MM.1S (cell line): ENCODE results near the gene ZNF57.
"Not testable (repeated sequence)": the region's sequence is repeated elsewhere in the genome, so short reads cannot be mapped to it uniquely, and the experiment has no call there.

ENCODE experiments used
- DNase-seq: peaks from one replicate; pipeline ENCODE4 v3.0.0-alpha.2; 2015
- H2AFZ ChIP-seq: fragments of 300-600 bp; sonication (generic); 2 replicates; pipeline ENCODE4 v1.6.0; 2016; ENCODE audit warnings: antibody characterized with exemption, low read length
- H3F3A ChIP-seq: fragments of 300-600 bp; sonication (generic); 2 replicates; pipeline ENCODE4 v1.6.1; 2016; ENCODE audit warnings: mild to moderate bottlenecking, antibody characterized with exemption, low read length, moderate library complexity, mixed read lengths; ENCODE audit not compliant: insufficient read depth
- H3K27ac ChIP-seq: fragments of 300-600 bp; sonication (generic); 2 replicates; pipeline ENCODE4 v1.5.1; 2016; ENCODE audit warnings: mild to moderate bottlenecking, low read length
- H3K27me3 ChIP-seq: fragments of 300-600 bp; sonication (generic); replicated peaks from 2 replicates; pipeline ENCODE4 v1.6.0; 2016; ENCODE audit warnings: low read length; ENCODE audit not compliant: insufficient read depth
- H3K36me3 ChIP-seq: fragments of 300-600 bp; sonication (generic); replicated peaks from 2 replicates; pipeline ENCODE4 v1.6.1; 2016; ENCODE audit warnings: mild to moderate bottlenecking, low read length, mixed read lengths; ENCODE audit not compliant: insufficient read depth
- H3K4me1 ChIP-seq: fragments of 300-600 bp; sonication (generic); 2 replicates; pipeline ENCODE4 v1.6.1; 2016; ENCODE audit warnings: low read length, mixed read lengths
- H3K4me2 ChIP-seq: fragments of 300-600 bp; sonication (generic); 2 replicates; pipeline ENCODE4 v1.6.0; 2016; ENCODE audit warnings: low read depth, low read length
- H3K4me3 ChIP-seq: fragments of 300-600 bp; sonication (generic); 2 replicates; pipeline ENCODE4 v1.5.1; 2016; ENCODE audit warnings: low read length, mixed read lengths
- H3K79me2 ChIP-seq: fragments of 300-600 bp; sonication (generic); 2 replicates; pipeline ENCODE4 v1.6.1; 2016; ENCODE audit warnings: mixed run types, low read length, mixed read lengths
- H3K9ac ChIP-seq: fragments of 300-600 bp; sonication (generic); 2 replicates; pipeline ENCODE4 v1.6.1; 2016; ENCODE audit warnings: low read length, mixed read lengths
- H3K9me2 ChIP-seq: fragments of 300-600 bp; sonication (generic); replicated peaks from 2 replicates; pipeline ENCODE4 v1.6.1; 2016; ENCODE audit warnings: mild to moderate bottlenecking, low read length, mixed read lengths; ENCODE audit not compliant: insufficient read depth
- H3K9me3 ChIP-seq: fragments of 300-600 bp; sonication (generic); replicated peaks from 2 replicates; pipeline ENCODE4 v1.6.1; 2016; ENCODE audit warnings: mild to moderate bottlenecking, low read length, mixed read lengths; ENCODE audit not compliant: insufficient read depth
- H4K20me1 ChIP-seq: fragments of 300-600 bp; sonication (generic); 2 replicates; pipeline ENCODE4 v1.6.1; 2016; ENCODE audit warnings: mild to moderate bottlenecking, low read length, moderate library complexity, mixed read lengths; ENCODE audit not compliant: insufficient read depth
- EZH2 ChIP-seq: fragments of 300-600 bp; sonication (generic); optimal IDR thresholded peaks from 2 replicates; pipeline ENCODE3; 2017; ENCODE audit warnings: low read depth, mild to moderate bottlenecking, antibody characterized with exemption, low read length, mixed read lengths
- EZH2phosphoT487 ChIP-seq: fragments of 300-600 bp; sonication (generic); IDR thresholded peaks from 2 replicates; pipeline ENCODE4 v1.6.1; 2018; ENCODE audit warnings: antibody characterized with exemption, low read length
- TF ChIP-seq, protein P1 (sequence below): fragments of 300-600 bp; sonication (generic); IDR thresholded peaks from 2 replicates; pipeline ENCODE4 v1.5.1; 2016; ENCODE audit warnings: antibody characterized with exemption, low read length, mixed read lengths

The ZNF57 gene

GRCh38 chr19:2887391-2887914 lies 13.3 kb upstream of the ZNF57 start:
- Histone ChIP-seq H3F3A (no peaks in the 10 kb centered on the region), H3K36me3 (no peaks in the 10 kb centered on the region), H3K4me2 (no peak overlapping the region), H3K9me2 (no peaks in the 10 kb centered on the region), H3K27me3 (peaks cover 75% of the 10 kb centered on the region), H3K9me3 (no peaks in the 10 kb centered on the region), H3K27ac (no peak overlapping the region), H3K4me3 (no peak overlapping the region), H4K20me1 (no peaks in the 10 kb centered on the region), H2AFZ (no peak overlapping the region), H3K79me2 (no peaks in the 10 kb centered on the region), H3K4me1 (no peaks in the 10 kb centered on the region), H3K9ac (no peak overlapping the region)
- DNase-seq: peak; percentile 53
- TF ChIP-seq EZH2phosphoT487: no peak
- TF ChIP-seq EZH2: no peak
- TF ChIP-seq, protein P1, sequence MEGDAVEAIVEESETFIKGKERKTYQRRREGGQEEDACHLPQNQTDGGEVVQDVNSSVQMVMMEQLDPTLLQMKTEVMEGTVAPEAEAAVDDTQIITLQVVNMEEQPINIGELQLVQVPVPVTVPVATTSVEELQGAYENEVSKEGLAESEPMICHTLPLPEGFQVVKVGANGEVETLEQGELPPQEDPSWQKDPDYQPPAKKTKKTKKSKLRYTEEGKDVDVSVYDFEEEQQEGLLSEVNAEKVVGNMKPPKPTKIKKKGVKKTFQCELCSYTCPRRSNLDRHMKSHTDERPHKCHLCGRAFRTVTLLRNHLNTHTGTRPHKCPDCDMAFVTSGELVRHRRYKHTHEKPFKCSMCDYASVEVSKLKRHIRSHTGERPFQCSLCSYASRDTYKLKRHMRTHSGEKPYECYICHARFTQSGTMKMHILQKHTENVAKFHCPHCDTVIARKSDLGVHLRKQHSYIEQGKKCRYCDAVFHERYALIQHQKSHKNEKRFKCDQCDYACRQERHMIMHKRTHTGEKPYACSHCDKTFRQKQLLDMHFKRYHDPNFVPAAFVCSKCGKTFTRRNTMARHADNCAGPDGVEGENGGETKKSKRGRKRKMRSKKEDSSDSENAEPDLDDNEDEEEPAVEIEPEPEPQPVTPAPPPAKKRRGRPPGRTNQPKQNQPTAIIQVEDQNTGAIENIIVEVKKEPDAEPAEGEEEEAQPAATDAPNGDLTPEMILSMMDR: peak; percentile 75

GRCh38 chr19:2888731-2889224 lies 11.9 kb upstream of the ZNF57 start:
- no peak overlapping the region; the same call in 1 of the 2 replicates for H2AFZ ChIP-seq
- H3K4me1 ChIP-seq: no peaks in the 10 kb centered on the region
- H3K79me2 ChIP-seq: no peaks in the 10 kb centered on the region
- peaks cover 77% of the 10 kb centered on the region for H3K27me3 ChIP-seq
- H3K27ac ChIP-seq: no peak overlapping the region
- H3K9me3 ChIP-seq: no peaks in the 10 kb centered on the region
- no peaks in the 10 kb centered on the region for H4K20me1 ChIP-seq
- no peak overlapping the region for H3K4me2 ChIP-seq
- H3K9ac ChIP-seq: no peak overlapping the region
- DNase-seq: no peak
- no peaks in the 10 kb centered on the region for H3K36me3 ChIP-seq
- H3K9me2 ChIP-seq: no peaks in the 10 kb centered on the region
- TF ChIP-seq EZH2 (no peak), EZH2phosphoT487 (no peak)
- TF ChIP-seq, protein P1: no peak
- H3F3A ChIP-seq: no peaks in the 10 kb centered on the region
- no peak overlapping the region for H3K4me3 ChIP-seq

- not testable (repeated sequence) for H3K9me2 ChIP-seq, H3K79me2 ChIP-seq, H3K4me3 ChIP-seq
Observed at GRCh38 chr19:2890531-2890930, 10.2 kb upstream of the ZNF57 start.

GRCh38 chr19:2896694-2897093 lies 4.0 kb upstream of the ZNF57 start:
- Histone ChIP-seq H3F3A (no peaks in the 10 kb centered on the region), H2AFZ (no peak overlapping the region), H3K79me2 (no peaks in the 10 kb centered on the region), H3K9me2 (no peaks in the 10 kb centered on the region), H3K9ac (no peak overlapping the region), H3K27me3 (peaks cover 65% of the 10 kb centered on the region), H3K4me2 (no peak overlapping the region), H3K4me1 (no peaks in the 10 kb centered on the region), H3K36me3 (no peaks in the 10 kb centered on the region), H3K9me3 (no peaks in the 10 kb centered on the region), H4K20me1 (no peaks in the 10 kb centered on the region), H3K4me3 (no peak overlapping the region), H3K27ac (no peak overlapping the region)
- TF ChIP-seq, protein P1: no peak
- TF ChIP-seq EZH2phosphoT487 (no peak), EZH2 (no peak)
- no peak for DNase-seq

More at GRCh38 chr19:2890531-2890930, 10.2 kb upstream of the ZNF57 start:
- H3K9ac ChIP-seq, H3K4me2 ChIP-seq, H3K36me3 ChIP-seq, H3K27ac ChIP-seq, H3F3A ChIP-seq, DNase-seq, H3K4me1 ChIP-seq, H4K20me1 ChIP-seq, H3K9me3 ChIP-seq, H2AFZ ChIP-seq: not testable (repeated sequence)
- peaks cover 73% of the 10 kb centered on the region for H3K27me3 ChIP-seq
